EL (cell line): ENCODE data around the gene ADRM1.

Source experiments
- DNase-seq: peaks from one replicate; pipeline ENCODE4 v3.0.0-alpha.2; 2016

ADRM1 gene

DNA sequence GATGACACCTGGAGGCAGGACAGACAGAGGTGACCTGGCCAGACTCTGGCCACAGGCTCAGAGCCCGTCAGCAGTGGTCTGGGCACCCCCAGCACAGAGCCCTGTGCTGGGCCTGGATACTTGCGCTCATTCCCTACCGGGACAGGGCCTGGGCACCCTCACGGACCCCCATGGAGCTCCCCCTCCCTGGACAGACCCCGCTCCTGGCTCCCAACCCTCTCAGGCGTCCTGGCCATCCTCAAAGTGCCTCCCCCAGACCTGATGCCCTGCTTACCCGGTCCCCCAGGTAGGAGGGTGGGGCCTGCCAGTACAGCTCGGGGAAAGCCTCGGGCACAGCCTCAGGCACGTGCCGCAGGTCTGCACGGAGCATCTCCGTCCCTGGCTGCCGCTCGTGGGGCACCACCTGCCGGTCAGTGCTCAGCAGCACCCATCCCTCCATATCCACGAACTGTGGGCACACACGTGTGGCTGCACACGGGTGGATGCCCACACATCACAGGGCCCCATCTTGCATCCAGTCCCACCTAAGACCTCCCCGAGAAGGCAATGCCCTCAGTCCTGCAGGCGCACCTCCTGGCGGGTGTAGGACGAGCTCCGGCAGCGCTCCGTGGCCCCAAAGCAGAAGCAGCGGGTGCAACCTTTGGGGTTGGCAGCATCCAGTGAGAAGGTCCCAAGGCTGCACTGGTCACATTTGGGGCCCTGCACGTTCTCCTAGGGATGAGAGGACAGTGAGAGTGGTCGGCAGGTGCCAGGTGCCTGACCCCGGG is 24.3 kb downstream of the ADRM1 start:
- no peak for DNase-seq

DNA sequence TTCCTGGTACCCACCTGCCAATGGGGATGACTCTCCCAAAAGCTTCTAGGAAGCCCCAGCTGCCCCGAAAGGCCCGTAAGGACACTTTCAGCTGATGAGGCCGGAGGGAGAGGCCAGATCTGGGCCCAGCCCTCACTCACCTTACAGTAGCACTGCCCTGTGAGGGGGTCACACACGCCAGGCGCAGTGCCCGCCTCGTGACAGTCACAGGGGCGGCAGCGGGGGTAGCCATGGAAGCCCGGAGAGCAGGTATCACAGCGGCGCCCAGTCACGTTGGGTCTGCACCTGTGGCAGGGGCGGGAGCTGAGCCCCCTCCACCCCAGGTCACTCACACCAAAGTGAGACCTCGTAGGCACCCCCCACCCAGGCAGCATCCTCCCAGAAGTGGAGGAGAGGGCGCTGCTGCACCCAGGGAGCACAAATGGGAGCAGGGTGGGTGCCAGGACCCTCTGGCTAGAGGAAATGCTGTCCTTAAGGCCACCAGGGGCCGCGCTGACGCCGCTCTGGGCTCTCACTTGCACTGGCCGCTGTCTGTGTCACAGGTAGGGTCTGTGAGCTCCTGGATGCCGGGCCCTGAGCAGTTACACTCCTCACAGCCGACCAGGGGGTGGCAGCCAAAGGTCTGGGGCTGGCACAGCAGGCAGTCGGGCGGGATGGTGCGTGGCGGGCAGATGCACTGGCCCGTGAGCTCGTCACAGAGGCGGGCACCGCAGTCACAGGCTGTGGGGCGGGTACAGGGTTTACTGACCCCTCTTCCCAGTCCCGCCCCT is 25.1 kb downstream of the ADRM1 start:
- DNase-seq, result no peak

DNA sequence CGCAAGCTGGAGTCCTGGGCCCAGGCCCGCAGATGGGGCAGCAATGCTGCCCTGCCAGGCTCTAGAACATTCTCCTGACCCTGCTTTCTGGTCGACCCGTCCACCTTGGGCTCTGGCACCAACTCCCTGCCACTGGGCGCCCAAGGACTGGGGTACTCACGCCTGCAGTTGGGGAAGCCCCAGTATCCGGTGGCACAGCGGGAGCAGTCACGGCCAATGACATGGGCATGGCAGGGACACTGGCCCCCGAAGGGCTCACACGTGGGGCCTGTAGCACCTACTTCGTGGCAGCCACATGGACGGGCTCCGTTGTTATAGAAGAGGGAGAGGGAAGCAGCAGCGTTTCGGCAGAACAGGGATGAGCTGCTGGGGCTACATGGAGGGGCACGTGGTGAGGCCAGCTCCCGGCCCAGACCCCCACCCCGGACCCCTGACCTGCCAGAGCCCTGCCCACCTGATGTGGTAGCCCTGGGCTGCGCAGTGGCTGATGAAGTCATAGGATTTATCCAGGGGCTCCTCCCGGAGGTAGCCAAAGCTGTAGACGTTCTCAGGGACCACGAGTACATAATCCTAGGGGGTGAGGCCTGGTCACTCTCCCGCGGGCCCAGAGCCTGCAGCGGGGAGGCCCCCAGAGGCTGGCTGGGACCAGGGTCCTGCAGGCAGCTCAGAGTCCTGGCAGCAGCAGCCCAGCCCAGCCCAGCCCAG is 26.0 kb downstream of the ADRM1 start:
- DNase-seq, result no peak

DNA sequence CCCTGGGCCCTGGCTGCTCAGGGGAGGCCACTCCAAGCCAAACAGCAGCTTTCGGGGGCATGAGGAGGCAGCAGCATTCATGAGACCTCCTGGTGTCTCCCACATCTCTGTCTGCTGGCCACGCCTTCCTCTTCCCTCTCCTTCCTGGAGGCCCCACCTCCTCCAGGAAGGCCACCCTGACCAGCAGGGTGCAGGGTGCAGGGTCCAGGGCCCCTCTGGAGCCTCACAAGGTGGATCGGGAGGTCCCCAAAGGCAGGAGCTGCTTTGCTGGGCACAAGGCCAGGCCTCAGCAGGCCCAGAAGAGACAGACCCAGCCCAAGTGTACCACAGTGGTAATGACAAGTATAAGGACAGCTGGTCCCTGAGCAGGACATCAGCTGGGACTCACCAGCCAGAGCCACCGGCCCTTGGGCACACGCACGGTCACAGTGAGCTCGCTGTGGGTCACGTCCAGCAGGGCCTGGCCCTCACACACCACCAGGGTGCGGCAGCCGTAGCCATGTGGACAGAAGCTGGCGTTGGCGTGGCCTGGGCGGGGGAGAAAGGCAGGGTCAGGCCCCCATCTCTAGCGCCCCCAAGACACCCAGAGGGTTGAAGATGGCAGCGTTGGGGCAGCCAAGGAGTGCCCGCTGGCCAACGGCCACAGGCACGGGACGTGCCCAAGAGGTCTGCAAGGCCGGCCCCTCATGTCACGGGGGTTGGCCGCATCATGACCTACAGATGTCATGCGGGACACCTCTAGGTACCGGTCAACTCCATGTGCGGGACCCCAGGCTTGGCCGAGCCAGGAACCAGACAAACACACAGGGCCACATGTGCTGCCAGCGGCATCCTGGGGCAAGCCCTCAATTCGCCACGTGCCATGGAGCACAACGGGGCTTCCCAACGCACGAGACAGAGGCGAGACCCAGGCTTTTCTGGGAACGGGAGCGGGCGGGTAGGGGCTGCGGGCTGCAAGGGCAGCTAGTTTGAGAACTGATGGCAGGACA is 26.9 kb downstream of the ADRM1 start:
- DNase-seq, result no peak

DNA sequence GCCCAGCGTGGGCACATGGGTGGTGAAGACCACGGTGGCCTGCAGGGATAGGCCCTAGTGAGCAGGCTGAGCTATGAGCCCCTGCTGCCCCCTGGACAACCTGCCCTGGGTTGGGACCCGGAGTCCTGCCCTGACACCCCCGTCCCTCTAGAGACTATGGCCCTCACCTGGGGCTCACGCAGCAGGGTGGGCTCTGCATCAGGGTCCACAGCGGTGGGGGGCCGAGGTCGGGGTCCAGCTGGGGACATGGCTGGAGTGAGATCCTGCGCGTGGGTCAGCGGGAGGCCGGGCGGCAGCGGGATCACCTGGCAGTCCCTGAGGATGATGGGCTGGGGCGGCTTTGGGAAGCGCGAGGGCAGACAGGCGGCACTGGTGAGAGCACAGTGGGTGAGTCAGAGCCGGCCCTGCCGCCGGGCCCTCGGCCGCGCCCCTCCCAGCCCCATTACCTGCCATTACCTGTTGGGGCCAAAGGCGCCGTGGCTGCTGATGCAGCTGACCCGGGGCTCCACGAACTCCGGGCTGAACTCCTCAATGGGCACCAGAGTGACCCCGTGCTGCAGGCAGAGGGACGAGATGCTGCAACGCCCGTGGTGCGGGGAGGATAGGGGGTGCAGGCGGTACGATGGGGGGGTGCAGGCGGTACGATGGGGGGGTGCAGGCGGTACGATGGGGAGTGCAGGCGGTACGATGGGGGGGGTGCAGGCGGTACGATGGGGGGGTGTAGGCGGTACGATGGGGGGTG is 27.9 kb downstream of the ADRM1 start:
- no peak for DNase-seq

DNA sequence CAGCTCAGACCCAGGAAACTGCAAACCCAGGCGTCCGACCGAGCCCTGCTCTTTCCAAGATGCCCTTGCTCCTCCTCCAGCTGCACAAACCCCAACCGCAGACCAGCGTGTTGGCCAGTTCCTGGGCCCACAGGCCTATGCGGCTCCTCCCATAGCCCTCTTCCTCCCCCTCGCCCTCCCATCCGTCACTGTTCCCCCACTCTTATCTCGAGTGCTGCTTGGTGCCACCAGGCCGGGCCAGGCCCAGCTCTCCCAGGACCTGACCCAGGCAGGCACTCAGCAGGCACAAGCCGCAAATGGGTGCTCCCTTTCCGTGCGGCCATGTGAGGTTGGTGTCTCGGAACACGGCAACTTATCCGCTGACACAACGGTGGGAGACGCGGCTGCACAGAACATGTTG is 28.6 kb downstream of the ADRM1 start:
- no peak for DNase-seq

DNA sequence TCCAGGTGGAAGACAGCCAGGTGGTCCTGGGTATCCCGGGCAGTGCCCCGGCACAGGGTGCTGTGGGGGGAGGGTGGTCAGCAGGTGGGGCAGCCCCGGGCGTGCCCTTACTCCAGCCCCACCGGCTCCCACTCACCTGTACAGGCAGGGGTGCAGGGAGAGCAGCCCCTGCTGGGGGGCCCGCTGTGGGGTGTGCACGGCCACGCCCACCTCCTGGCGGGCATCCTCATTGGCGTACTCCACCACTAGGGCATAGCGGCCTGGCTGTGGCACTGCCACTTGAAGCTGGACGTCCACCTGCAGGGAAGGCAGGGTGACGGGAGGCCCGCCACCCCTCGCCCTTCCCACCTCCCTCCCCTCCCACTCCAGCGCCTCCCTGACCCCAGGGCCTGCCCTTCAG is 29.6 kb downstream of the ADRM1 start:
- DNase-seq, result no peak

DNA sequence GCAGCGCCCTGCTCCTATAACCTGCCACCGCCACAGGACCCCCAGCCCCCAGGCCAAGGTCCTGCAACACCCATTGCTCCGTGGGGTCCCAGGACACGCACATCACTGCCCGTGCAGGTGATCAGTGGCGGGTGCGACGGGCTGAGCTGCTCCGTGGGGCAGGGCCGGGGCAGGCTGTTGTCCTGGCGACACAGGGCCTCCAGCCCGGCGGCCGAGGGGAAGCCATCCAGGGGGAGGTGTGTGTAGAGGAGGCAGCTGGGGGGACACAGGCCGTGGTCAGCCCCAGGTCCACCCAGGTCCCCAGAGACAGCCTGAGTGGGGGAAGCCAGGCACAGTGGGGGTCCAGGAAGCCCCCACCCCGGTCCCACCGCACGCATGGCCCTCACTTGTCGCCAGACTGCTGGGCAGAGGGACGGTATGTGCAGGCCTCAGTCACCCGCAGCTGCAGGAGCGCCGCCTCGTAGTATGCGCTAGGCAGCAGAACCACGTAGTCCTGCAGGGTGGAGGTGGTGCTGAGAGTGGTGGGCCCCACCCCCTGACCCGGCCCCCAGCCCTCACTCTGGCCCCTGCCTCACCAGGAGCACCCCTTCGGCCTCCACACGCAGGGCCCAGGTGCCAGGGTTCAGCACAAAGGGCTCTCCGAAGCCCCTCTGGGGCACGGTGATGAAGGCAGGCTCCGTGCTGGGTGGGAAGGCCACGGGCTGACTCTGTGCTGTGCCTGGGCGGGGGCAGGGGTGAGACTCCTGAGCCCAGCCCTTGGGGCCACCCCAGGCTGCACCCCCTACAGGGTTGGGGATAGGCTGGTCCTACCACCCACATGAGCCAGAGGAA is 30.4 kb downstream of the ADRM1 start:
- DNase-seq, result no peak

DNA sequence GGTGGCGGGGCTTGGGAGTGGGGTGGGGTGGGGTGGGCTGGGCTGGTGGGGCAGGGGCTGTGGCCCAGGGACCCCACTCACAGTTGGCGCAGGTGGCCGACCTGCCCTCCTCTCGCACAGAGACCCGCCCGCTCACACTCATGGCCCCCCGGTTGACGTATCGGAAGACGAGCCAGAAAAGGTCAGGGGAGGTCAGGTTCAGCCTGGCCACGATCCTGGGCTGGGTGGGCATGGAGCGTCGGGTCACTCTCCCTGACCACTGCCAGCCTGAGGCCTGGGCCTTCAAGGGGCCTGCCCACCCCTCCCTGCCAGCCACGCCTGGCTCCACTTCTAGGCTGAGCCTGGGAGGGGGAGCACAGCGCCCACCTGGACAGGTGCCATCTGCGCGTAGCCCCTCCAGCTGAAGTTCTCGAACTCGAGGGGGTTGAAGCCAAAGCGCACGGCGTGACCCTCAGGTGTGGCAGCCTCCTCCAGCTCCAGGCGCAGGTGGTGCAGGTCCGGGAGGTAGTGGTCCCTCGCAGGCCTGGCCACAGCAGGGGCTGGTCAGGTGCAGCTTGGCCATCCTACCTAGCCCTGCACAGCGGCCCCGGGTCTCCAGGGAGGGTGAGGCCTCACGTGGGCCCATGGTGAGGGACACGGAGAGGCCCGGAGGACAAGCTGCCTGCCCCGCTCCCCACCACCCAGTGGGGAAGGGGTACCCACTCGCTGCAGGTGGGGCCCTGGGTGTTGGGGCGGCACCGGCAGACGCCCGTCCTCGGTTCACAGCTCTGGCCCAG is 31.2 kb downstream of the ADRM1 start:
- DNase-seq, result no peak

DNA sequence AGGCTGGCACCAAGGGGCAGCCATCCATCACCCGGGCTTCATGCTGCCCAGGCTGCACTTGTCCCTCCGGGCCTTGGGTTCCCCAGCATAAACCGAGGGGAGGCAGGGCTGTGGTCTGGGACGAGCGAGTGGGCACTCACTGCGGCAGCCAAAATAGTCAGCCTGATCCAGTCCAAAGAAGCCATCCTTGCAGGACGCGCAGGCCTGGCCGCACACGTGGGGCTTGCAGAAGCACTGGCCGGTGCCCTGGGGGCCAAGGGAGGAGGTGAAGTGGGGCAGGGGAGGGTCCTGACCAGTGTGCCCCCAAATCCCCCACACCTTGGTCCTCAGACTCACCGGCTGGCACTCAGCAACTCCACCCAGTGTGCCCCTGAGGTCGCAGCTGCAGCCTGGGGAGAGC is 32.1 kb downstream of the ADRM1 start:
- no peak for DNase-seq

DNA sequence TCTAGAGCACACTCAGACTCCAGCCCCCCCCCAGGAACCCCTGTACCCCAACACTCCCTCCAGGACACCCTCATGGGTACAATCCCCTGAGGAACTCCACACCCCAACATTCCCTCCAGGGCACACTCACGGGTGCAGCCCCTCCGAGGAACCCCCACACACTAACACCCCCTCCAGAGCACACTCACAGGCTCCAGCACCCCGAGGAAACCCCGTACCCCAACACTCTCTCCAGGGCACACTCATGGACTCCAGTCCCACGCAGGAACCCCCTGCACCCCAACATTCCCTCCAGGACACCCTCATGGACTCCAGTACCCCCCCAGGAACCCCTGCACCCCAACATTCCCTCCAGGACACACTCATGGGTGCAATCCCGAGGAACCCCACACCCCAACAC is 32.7 kb downstream of the ADRM1 start:
- no peak for DNase-seq

DNA sequence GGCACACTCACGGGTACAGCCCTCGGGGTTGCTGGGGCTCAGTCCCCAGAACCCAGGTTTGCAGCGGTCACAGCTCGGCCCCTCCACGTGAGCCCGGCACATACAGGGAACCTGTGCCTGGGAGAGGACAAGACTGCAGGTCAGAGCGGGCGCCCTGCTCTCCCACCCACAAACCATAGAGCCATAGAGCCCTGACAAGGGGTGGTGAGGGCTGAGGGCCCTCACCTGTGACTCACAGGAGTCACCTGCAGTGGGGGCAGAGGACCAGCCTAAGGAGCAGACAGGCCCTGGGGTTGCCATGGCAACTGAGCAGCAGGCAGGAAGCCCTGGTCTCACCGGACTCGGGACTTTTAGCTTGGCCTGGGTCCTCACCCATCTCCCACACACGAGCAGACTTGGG is 33.5 kb downstream of the ADRM1 start:
- no peak for DNase-seq

DNA sequence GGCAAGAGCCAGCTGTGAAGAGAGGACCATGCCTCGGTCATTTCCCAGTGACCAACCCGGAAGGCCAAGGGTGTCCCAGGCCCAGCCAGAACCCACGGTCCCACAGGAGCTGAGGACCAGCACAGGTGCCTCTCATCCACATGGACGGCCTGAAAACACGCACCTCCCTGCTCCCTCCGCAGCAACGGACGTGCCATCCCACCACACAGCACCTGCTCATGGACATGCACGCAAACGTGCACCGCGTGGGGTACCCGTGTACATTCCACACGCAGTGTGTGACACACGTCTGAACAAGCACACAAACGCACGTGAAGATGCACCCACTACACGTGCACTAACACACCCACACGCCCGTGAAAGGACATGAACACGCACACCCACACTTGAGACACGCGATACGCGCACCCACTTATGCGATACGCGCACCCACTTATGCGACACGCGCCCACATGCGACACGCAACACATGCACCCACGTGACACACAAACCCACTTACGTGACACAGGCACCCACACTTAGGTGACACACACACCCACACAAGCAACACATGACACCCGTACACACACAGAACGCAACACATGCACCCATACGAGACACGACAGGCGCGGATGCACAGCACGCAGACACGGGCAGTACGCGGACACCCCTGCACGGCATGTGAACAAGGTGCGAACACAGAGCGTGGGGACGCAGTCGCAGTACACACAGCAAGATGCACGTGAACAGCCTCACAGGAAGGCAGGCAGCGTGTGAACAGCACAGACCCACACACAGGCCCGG is 34.2 kb downstream of the ADRM1 start:
- DNase-seq, result no peak

DNA sequence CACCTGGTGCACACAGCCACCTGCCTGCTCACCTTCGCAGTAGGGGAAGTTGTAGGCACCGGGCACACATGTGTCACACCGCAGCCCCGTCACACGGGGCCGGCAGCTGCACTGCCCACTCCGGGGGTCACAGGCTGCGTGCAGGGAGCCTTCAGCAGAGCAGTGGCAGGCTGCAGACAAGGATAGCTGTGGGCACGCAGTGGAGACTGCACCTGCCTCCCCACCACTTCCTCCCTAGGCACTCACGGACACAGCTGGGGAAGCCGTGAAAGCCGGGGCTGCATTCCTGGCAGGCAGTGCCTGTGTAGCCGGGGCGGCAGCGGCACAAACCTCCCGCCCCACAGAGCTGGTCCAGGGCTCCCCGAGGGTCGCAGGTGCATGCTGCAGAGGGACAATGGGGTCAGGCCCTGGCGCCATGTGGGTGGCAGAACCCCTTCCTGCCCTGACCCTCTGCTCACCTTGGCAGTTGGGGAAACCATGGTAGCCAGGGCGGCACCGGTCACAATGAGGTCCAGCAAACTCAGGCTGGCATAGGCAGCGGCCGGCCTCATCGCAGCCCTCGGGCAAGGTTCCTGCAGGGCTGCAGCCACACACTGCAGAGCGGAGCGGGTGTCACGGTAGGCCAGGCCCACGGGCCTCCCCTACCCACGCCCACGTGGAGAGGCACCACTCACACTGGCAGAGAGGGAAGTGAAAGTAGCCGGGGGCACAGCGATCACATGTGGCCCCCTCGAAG is 34.9 kb downstream of the ADRM1 start:
- DNase-seq, result no peak

DNA sequence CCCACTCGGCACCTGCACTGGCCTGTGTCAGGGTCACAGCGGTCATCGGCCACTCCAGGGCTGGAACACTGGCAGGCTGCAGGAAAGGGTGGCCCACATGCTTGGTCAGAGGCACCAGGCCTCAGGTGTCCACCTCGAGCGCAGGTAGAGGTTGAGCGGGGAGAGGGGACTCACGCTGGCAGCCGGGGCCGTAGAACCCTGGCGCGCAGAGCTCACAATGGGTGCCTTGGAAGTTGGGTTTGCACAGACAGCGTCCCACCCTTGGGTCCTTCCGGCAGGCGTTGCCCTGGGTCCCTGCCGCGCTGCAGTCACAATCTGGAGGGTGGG is 35.5 kb downstream of the ADRM1 start:
- DNase-seq, result no peak

DNA sequence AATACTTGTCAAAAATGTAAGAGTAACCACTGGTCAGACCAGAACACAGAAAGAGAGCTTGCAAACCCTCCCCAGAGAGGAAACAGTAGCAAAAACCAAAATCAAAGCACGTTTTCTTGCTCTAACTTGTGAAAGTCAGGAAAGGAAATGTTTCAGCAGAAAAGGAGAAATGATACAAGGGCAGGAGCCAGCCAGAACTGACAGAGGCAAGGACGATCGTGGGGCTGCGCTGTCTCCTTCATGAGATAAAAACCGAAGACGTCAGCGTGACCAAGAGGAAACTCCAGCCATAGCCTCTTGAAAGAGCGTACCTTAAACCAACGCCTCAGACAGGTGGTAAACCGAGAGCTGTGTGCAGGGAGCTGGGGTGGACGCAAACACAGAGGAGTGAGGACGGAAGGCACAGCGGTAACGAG is 36.9 kb downstream of the ADRM1 start:
- DNase-seq, result no peak

DNA sequence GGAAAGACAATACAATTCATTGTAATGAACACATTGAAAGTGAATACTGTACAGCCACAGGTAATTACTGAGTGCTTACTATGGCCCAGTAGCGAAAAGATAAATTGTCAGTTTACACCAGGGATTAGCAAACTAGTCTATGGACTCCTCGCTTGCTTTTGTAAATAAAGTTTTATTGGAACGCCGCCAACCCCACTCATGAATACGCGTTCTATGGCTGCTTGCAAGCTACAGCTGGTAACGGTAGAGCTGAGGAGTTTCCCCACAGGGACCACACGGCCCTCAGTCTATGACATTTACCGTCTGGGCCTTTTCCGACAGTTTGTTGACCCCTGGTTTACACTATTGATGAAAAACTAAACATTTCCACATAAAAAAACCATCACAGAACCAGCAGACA is 40.1 kb downstream of the ADRM1 start:
- no peak for DNase-seq

DNA sequence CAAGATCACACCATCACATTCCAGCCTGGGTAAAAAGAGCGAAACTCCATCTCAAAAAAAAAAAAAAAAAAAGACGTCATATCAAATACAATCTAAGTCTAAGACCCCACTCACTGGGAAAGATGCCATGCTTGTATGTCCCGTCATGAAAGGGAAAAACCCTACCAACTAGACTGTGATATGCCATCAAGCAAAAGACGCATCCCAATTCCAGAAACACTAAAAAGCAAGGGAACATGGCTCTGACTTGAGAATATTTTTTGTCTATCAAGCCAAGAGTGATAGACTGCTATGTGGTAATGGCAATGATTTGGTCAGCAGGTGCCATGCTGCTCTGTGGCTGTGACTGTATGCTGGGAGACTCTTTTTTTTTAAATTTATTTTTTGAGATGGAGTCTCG is 41.3 kb downstream of the ADRM1 start:
- no peak for DNase-seq

DNA sequence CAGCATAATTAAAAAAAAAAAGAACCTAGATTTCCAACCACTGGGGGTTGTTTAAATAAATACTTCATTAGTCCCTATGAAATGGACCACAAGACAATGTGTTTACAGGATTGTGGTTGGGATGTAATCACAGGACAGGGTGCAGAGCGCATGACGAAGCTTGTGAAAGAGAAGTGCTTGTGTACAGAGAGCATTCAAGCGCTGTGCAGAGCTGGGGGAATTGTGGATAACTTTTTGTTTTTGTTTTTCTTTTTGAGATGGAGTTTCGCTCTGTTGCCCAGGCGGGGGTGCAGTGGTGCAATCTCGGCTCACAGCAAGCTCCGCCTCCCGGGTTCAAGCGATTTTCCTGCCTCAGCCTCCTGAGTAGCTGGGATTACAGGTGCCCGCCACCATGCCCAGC is 42.0 kb downstream of the ADRM1 start:
- no peak for DNase-seq
